GM21528 (cell line): ENCODE data around the gene FAM83C.

Source experiments
- ATAC-seq: cut with Tn5 transposase; IDR thresholded peaks from one replicate; pipeline ENCODE4 v1.9.1; 2021; ENCODE audit warnings: mild to moderate bottlenecking, moderate library complexity; ENCODE audit not compliant: unreplicated experiment, low FRiP score

FAM83C gene

DNA sequence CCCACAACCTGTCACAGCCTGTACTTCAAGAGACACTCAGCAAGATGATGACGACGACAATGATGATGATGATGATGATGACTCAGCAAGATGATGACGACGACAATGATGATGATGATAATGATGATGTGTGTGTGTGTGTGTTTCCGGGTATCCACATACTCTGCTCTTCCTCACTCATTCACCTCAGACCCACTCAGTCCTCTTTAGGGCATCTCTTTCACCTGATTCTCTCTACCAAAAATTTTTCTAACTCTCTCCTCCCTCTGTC, 6.5 kb downstream of the FAM83C start:
- ATAC-seq: no peak

DNA sequence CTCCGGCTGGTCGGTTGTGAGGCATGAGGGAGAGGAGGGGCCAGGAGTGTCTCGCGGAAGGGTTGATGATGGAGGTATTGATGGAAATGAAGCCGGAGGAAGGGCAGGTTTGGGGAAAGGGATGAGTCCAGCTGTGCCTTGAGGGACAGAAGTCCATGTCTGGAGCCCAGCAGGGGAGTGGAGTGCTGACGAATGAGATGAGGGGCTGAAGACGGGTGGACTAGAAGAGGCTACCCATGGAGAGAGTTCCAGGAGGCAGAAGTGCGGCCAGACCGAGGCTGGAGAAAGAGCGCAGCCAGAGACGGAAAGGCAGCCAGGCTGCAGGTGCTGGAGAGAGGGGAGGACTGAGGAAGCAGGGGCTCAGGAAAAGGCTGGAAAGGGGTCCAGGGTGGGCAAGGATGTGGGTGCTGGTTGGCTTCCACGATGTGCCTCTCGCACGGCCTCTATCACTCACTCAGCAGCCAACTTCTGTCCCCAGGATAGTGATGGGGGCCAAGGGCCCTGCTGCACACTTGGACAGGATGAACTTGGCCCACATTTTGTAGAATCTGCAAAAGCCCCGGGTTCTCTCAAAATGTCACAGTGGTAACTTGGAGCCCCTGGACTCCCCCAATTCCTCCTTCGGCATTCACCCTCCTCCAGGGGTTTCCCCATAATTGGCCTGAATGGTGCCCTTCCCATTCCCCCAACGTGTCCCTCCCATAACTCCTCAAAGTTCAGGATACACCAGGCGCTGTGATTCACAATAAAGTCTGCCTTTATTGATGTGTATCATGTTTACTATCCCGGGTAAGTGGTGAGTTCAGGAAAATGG, 7.0 kb downstream of the FAM83C start:
- ATAC-seq: no peak

- peak; percentile 56 for ATAC-seq
Observed at GRCh38 chr20:35284267-35284991, 7.8 kb downstream of the FAM83C start, which contains the start of gene EIF6. TSS of gene EIF6 (minus strand) at chr20:35284772. CDS start at chr20:35284487, 285 bp downstream.

GRCh38 chr20:35283441-35284266, 8.6 kb downstream of the FAM83C start:
- ATAC-seq: no peak

- no peak for ATAC-seq
Observed at GRCh38 chr20:35281506-35282101, 10.6 kb downstream of the FAM83C start.

- ATAC-seq: no peak
Observed at GRCh38 chr20:35280523-35280922, 11.7 kb downstream of the FAM83C start.

GRCh38 chr20:35279533-35280174, 12.6 kb downstream of the FAM83C start:
- ATAC-seq: no peak

DNA sequence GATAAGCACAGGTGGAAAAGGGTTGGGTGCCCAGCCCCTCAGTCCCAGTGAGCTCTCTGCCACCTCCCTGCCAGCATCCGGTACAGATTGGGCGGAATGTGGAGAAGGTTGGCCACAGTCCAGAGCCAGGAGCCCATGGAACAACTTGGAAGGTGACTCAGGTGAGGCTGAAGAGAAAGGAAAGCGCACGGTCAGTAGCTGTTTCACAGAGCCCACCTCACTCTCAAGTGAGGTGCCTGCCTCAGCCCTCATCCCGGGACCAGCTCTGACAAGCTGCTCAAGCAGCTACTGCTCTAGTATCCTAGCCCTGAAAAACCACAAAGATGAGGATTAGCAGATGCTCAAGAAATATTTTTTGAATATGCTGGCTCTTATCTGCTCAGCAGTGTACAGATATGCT, 13.2 kb downstream of the FAM83C start:
- ATAC-seq: no peak

GRCh38 chr20:35277531-35278395, 14.5 kb downstream of the FAM83C start, which contains the start of gene MMP24OS:
TSS of gene MMP24OS (minus strand) at chr20:35278122. CDS start at chr20:35277929, 193 bp downstream.
- ATAC-seq: peak; percentile 72

DNA sequence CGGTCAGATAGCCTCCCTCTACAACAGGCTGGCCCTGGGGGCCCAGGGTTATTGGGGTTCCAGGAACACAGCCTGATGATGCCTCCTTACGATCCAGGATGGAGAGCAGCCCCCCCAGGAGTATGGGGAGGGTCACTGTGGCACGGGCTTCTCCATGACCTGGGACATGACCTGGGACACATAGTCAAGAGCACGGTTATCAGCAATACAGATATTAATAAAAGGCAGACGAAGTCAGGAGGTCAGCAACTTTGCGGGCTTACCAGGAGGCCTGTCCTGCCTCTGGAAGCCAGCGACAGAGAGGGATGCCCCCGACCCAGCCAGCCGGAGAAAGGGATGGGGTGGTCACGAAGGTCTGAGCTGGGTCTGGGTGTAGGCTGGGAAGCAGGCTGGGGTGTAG, 15.1 kb downstream of the FAM83C start:
- peak; percentile 11 for ATAC-seq

DNA sequence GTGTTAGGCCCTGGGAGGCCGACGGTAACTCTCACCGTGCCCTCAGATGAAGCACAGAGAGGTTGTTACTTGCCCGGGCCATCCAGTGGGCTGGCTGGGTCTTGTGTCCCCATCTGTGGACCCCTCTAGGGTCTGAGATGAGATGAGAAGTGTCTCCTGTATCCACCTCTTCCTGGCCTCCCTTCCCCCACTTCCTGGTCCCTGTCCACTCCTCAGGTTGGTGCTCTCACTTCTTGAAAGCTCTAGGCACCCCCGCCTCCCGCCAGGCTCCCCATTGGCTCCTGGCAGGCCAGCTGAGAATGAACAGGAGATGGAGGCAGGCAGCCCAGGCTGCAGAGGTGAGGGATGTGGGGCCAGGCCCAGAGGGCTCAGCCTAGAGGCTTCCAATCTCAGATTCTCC, 15.8 kb downstream of the FAM83C start:
- ATAC-seq: no peak

DNA sequence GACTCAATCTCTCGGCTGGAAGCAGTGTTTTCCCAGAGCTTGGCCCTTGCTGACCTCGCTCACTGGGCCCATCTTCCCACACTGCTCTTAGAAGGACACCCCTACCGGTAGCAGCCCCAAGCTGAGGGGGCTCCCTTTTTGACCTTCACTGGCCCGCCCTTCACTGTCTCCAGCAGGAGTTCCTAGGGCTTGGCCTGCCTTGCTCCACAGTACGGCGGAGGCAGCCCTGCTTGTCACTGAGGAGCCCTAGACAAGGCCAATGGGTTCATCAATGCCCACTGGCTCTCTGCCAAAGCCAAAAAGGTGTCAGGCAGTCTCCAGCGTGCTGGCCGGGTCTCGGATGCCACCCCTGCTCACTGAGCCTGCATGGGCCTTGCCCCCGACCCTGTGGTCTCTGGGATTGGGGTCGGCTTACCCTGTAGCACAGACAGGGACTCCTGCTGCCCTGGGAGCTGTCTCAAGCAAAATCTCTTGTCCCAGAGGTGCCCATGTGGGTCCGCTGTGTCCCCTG, 16.4 kb downstream of the FAM83C start:
- no peak for ATAC-seq

- no peak for ATAC-seq
Observed at GRCh38 chr20:35274172-35275092, 17.8 kb downstream of the FAM83C start.

- no peak for ATAC-seq
Observed at GRCh38 chr20:35273449-35274171, 18.6 kb downstream of the FAM83C start.

GRCh38 chr20:35271904-35272303, 20.3 kb downstream of the FAM83C start:
- ATAC-seq: no peak

DNA sequence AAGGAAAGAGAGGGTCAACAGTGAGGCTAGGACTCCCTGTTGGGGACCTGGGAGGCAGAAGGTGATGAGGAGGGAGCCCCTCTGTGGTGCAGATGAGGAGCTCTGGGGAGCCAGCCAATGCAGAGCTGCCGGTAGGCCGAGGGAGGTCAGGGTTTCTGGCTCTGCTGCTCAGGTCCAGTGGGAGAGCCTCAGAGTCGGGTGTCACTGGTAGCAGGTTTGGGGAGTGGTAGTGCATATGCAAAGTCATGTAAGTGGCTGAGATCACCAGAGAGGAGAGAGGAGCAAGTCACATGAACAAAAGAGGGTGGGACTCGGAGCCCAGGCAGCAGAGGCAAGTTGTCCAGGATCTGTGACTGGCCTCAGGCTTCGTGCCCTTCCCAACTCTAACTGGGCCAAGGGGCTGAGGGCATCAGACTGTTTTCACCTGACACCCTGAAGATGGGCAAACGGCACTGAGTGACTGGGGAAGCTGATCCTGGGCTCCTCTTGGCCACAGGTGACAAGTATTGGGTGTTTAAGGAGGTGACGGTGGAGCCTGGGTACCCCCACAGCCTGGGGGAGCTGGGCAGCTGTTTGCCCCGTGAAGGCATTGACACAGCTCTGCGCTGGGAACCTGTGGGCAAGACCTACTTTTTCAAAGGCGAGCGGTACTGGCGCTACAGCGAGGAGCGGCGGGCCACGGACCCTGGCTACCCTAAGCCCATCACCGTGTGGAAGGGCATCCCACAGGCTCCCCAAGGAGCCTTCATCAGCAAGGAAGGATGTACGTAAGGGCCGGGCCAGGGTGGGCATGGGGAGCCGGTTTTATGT, 20.9 kb downstream of the FAM83C start:
- no peak for ATAC-seq
